GM13977 (cell line): ENCODE measurements around the gene CTTNBP2.

ENCODE experiments used
- DNase-seq: peaks from one replicate; pipeline ENCODE4 v3.0.0; 2012; ENCODE audit warnings: low spot score
- CTCF ChIP-seq: IDR thresholded peaks from 2 replicates; pipeline ENCODE4 v1.5.1; 2012; ENCODE audit warnings: mild to moderate bottlenecking, control low read depth; ENCODE audit not compliant: insufficient read depth; ENCODE audit errors: extremely low read depth, missing control alignments
- in situ Hi-C: fragments of 300-500 bp; cut with MboI; formaldehyde crosslinking; loops from one replicate; pipeline ENCODE4 v1.12.0; 2022; ENCODE audit warnings: low sequenced_read_pairs, low pct_unique_long_range_greater_than_20kb, mixed read lengths, inconsistent platforms; ENCODE audit not compliant: unreplicated experiment

The CTTNBP2 gene

GRCh38 chr7:117819558-117819957 is 53.7 kb downstream of the CTTNBP2 start:
- DNase-seq = no peak
- in situ Hi-C loops = no loop called here
- TF ChIP-seq CTCF = no peak

DNA sequence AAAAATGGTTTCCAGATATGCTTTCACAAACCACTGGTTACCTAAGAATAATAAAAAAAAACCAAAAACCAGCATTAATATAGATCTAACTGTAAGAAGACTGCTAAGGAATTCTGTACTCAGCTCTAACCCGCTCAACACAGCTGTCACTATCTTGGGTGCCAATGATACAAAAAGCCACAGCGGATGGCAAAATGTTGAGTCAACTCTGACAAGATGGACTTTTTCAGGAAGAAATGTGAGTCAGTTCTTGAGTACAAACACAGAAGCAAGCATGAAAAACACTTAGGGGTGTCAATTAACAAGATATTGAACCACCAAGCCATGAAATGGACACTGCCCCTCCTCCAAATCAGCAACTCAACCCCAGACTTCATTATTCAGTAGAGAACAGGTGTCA is 55.0 kb downstream of the CTTNBP2 start:
- in situ Hi-C loops = no loop called here
- TF ChIP-seq CTCF = no peak
- no peak for DNase-seq

GRCh38 chr7:117816727-117817126 is 56.5 kb downstream of the CTTNBP2 start:
- in situ Hi-C loops = no loop called here
- TF ChIP-seq CTCF = no peak
- DNase-seq = no peak

DNA sequence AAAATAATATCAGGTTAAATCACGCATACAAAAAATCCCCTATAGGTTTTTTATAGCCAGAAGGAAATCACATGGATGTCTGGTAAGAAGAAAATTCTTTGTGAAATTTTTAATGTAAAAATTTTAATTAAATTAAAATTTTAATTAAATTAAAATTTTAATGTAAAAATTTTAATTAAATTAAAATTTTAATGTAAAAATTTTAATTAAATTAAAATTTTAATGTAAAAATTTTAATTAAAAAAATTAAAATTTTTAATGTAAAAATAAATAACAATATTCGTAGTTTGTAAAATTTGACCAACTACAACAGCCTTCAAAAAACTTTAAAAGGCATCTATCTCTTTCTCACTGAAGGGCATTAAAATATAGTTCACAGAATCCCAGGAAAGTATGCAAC is 61.5 kb downstream of the CTTNBP2 start:
- in situ Hi-C loops = no loop called here
- DNase-seq = no peak
- TF ChIP-seq CTCF = no peak

DNA sequence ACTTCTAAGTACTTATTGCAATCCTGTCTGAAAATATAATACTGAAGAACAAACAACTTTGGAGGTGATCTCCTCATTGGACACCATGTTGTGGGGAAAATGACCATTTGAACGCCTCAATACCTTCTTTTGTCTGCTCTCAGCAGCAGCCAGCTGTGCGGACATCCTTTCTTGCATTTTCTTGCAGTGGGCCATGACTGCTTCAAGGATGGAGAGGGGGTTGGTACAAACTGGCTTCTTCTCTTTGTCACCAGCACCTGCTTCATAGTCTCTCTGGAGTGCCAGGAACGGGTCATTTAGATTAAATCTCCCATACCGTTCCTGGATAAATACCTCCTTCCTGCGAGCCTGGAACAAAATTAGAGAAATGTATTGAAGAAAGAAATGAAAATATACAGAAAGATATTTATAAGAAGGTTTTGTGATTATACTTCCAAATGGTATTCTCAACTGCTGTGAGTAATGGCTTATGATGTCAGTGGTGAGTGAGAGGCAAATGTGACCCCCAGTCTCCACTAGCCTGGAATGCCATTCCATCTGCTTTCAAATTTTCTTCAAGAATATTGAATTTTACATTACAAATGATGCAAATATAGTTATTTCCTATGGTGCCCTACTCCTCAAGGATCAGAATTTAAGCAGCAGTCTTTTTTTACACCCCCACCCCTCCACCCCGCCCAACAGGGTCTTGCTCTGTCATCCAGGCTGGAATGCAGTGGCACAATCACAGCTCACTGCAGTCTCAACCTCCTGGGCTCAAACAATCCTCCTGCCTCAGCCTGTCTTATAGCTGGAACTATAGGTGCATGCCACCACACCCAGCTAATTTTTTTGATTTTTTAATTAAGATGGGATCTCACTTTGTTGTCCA is 62.4 kb downstream of the CTTNBP2 start:
- in situ Hi-C loops = no loop called here
- DNase-seq = no peak
- TF ChIP-seq CTCF = no peak

DNA sequence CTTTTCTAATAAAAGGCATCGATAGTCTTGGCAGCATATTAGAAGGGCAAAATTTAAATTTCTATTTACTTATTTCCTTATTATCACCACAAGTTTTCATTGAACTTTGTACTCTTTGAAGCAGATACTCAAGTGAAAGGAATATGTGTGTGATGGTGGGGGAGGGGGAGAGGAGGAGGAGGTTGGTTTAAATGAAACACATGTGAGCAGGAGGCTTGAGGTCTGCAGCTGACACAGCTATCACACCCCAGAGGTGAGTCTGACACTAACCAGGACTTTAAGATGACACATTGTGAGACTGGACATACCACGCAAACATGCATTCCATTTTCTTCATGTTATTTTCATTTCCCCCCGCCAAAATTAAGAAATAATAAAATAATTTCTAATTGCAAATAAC is 63.3 kb downstream of the CTTNBP2 start:
- no peak for TF ChIP-seq CTCF
- in situ Hi-C loops = no loop called here
- DNase-seq = no peak
